ENCODE results near the gene ZNRF3. TPM values are rescaled to one million over a fixed set of nuclear protein-coding genes. Genes with fewer than 3 reads are reported as not detected.

ZNRF3 gene
- total RNA-seq, 6 donors from 2014 or later = 11.4 to 16.9 (median 14.4) TPM

DNA sequence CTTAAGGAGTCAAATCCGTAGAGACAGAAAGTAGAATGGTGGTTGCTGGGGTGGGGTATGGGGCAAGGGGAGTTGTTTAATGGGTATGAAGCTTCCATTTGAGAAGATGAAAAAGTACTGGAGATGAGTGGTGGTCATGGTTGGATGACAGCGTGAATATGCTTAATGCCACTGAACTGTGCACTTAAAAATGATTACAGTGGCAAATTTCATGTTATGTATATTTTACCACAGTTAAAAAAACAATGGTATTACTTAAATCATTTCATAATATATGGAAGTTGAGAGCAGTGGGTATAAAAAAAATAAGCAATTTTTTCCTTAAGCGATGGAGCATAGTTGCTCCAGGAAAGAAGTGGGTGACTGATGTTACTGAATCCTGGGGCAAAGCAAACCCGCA, 111.2 kb downstream of the ZNRF3 start:
- WGBS, 2 donors = 98 to 100% methylated on average over 4 of the region's 4 CpGs
- Histone ChIP-seq H3K27ac (no peak overlapping the region), H3K27me3 (no peaks in the 10 kb centered on the region), H3K9me3 (no peaks in the 10 kb centered on the region), H3K36me3 (no peaks in the 10 kb centered on the region), H3K4me1 (peaks cover under 1 to 9% (median 2%) of the 10 kb centered on the region in 4 donors), H3K4me3 (no peak overlapping the region)
- TF ChIP-seq POLR2AphosphoS5 (IDR thresholded peaks at IDR 0.05) (no peak), POLR2A (IDR thresholded peaks at IDR 0.05) (no peak), EP300 (IDR thresholded peaks at IDR 0.05) (no peak)
- TF ChIP-seq, protein P1, sequence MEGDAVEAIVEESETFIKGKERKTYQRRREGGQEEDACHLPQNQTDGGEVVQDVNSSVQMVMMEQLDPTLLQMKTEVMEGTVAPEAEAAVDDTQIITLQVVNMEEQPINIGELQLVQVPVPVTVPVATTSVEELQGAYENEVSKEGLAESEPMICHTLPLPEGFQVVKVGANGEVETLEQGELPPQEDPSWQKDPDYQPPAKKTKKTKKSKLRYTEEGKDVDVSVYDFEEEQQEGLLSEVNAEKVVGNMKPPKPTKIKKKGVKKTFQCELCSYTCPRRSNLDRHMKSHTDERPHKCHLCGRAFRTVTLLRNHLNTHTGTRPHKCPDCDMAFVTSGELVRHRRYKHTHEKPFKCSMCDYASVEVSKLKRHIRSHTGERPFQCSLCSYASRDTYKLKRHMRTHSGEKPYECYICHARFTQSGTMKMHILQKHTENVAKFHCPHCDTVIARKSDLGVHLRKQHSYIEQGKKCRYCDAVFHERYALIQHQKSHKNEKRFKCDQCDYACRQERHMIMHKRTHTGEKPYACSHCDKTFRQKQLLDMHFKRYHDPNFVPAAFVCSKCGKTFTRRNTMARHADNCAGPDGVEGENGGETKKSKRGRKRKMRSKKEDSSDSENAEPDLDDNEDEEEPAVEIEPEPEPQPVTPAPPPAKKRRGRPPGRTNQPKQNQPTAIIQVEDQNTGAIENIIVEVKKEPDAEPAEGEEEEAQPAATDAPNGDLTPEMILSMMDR (IDR thresholded peaks at IDR 0.05) = no peak
- ATAC-seq (ENCODE audit: low FRiP score in 2 of 2) = no peak
- DNase-seq = no peak

DNA sequence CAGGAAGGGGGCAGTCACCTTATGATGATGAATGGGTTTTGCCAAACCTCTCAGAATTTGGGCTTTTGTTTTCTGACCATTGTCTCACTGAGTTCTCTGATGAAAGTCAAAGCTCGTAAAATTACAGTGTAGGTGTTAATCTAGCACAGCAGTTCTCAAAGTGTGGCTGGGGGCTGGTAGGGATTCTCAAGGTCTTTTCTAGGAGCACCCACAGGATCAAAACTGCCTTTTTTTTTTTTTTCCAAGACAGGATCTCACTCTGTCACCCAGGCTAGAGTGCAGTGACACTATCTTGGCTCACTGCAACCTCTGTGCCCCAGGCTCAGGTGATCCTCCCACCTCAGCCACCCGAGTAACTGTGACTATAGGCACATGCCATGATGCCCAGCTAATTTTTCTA, 112.2 kb downstream of the ZNRF3 start:
- Histone ChIP-seq H3K27me3 (no peaks in the 10 kb centered on the region), H3K4me1 (peaks cover 0 to 11% (median 1%) of the 10 kb centered on the region in 4 donors), H3K9me3 (no peaks in the 10 kb centered on the region), H3K4me3 (no peak overlapping the region), H3K36me3 (no peaks in the 10 kb centered on the region), H3K27ac (no peak overlapping the region)
- WGBS, 2 donors = 80 to 96% methylated on average over 2 of the region's 2 CpGs
- ATAC-seq (ENCODE audit: low FRiP score in 2 of 2) (no peak), DNase-seq (no peak)
- TF ChIP-seq EP300 (IDR thresholded peaks at IDR 0.05) (no peak), POLR2A (IDR thresholded peaks at IDR 0.05) (no peak), POLR2AphosphoS5 (IDR thresholded peaks at IDR 0.05) (no peak)
- TF ChIP-seq, protein P1 (IDR thresholded peaks at IDR 0.05) = no peak

DNA sequence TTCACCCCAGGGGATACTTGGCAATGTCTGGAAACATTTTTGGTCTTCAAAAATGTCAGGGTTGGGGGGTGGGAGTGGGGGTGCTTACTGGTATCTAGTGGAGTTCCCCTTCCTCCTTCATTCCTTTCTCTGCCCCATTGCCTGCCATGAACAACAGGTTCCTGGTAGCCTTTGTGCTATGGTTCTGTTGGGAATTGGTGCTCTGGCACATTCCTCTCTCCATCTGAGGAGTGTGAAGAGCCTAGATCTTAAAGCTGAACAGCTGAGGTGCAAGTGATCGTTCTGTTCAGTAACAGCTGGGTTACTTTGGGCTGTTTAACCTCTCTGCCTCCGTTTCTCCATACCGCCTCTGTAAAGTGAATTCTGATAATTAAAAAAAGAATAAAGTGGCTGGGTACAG, 114.0 kb downstream of the ZNRF3 start:
- no peak overlapping the region for H3K27ac ChIP-seq
- no peaks in the 10 kb centered on the region for H3K36me3 ChIP-seq
- ATAC-seq (ENCODE audit: low FRiP score in 2 of 2) (no peak), DNase-seq (no peak)
- 86 to 94% methylated on average over 3 of the region's 3 CpGs for WGBS, 2 donors
- H3K9me3 ChIP-seq = no peaks in the 10 kb centered on the region
- no peak for TF ChIP-seq POLR2AphosphoS5 (IDR thresholded peaks at IDR 0.05)
- no peak for TF ChIP-seq POLR2A (IDR thresholded peaks at IDR 0.05)
- no peak for TF ChIP-seq EP300 (IDR thresholded peaks at IDR 0.05)
- TF ChIP-seq, protein P1 (IDR thresholded peaks at IDR 0.05) = no peak
- no peaks in the 10 kb centered on the region for H3K27me3 ChIP-seq
- peaks cover 0 to 9% (median 1%) of the 10 kb centered on the region in 4 donors for H3K4me1 ChIP-seq
- H3K4me3 ChIP-seq = no peak overlapping the region

DNA sequence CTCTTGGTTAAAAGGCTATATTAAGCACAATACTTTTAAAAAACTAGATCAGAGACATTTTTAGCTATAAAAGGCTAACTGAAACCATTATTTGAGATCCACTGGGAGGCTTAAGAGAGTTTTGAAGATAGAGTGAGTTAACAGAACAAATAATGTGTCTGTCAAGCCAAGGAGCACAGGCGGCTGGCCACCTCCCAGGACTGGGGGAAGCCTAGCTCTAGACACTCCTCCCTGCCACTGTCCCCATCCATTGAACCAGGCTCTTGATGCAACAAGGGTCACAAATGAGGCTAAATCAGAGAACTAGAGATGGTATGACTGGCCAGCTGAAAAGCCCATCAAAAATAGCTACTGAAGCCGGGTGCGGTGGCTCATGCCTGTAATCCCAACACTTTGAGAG, 115.3 kb downstream of the ZNRF3 start:
- H3K4me3 ChIP-seq = no peak overlapping the region
- DNase-seq (no peak), ATAC-seq (ENCODE audit: low FRiP score in 2 of 2) (no peak)
- WGBS, 2 donors = 76 to 90% methylated on average over 3 of the region's 3 CpGs
- no peaks in the 10 kb centered on the region for H3K27me3 ChIP-seq
- TF ChIP-seq POLR2AphosphoS5 (IDR thresholded peaks at IDR 0.05) = no peak
- TF ChIP-seq, protein P1 (IDR thresholded peaks at IDR 0.05) = no peak
- TF ChIP-seq POLR2A (IDR thresholded peaks at IDR 0.05) = no peak
- TF ChIP-seq EP300 (IDR thresholded peaks at IDR 0.05) = no peak
- H3K4me1 ChIP-seq = peaks cover 0 to 8% (median 5%) of the 10 kb centered on the region in 4 donors
- H3K9me3 ChIP-seq = no peaks in the 10 kb centered on the region
- H3K36me3 ChIP-seq = no peaks in the 10 kb centered on the region
- H3K27ac ChIP-seq = no peak overlapping the region

DNA sequence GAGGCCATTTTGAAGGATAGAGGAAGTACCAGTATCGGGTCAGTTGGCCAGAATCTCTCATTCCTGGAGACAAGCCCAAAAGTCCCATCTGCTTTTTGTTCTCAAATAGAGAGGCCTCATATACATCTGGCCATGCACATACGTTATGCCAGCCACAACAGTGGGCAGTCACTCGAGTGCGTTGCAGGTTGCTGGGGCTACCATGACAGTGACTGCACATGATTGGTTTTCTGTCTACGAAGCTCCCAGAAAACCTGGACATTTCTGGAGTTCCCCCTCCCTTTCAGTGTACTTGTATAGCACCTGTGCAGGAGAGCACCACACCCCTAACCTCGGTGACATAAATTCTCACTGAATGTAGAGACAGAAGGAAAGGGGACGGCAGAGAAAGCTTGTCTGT, 116.1 kb downstream of the ZNRF3 start:
- DNase-seq (no peak), ATAC-seq (ENCODE audit: low FRiP score in 2 of 2) (no peak)
- H3K36me3 ChIP-seq = no peaks in the 10 kb centered on the region
- H3K27ac ChIP-seq = no peak overlapping the region
- no peaks in the 10 kb centered on the region for H3K9me3 ChIP-seq
- no peak overlapping the region for H3K4me3 ChIP-seq
- no peak for TF ChIP-seq POLR2A (IDR thresholded peaks at IDR 0.05)
- no peak for TF ChIP-seq POLR2AphosphoS5 (IDR thresholded peaks at IDR 0.05)
- no peak for TF ChIP-seq EP300 (IDR thresholded peaks at IDR 0.05)
- TF ChIP-seq, protein P1 (IDR thresholded peaks at IDR 0.05) = no peak
- H3K4me1 ChIP-seq = peaks cover 6 to 15% (median 11%) of the 10 kb centered on the region in 4 donors
- WGBS, 2 donors = 78 to 83% methylated on average over 7 of the region's 7 CpGs
- no peaks in the 10 kb centered on the region for H3K27me3 ChIP-seq

Data from upper lobe of left lung (tissue), 6 donors.